GM19455 (cell line): ENCODE measurements around the gene CD24.
"Not testable (repeated sequence)": the region's sequence is repeated elsewhere in the genome, so short reads cannot be mapped to it uniquely, and the experiment has no call there.

Experiments
- ATAC-seq: cut with Tn5 transposase; IDR thresholded peaks from one replicate; pipeline ENCODE4 v1.9.1; 2021; ENCODE audit not compliant: unreplicated experiment

The CD24 gene

DNA sequence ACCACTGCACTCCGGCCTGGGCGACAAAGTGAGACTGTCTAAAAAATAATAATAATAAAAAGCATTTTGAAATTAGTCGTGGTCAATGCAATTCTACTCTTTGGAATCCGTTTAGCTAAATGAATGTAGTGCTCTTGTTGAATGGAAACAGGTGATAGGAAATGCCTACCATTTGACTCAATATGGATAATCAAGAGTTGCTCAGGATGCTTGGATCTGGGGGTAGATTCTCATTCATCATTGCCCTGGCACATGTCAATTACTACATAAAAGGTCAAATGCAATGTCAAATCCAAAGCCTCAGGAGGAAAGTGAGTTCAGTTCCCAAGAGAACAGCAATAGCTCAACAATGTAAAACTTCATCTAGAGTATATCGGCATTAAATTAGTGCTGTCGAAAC, 3.8 kb downstream of the CD24 start:
- ATAC-seq: not testable (repeated sequence)

DNA sequence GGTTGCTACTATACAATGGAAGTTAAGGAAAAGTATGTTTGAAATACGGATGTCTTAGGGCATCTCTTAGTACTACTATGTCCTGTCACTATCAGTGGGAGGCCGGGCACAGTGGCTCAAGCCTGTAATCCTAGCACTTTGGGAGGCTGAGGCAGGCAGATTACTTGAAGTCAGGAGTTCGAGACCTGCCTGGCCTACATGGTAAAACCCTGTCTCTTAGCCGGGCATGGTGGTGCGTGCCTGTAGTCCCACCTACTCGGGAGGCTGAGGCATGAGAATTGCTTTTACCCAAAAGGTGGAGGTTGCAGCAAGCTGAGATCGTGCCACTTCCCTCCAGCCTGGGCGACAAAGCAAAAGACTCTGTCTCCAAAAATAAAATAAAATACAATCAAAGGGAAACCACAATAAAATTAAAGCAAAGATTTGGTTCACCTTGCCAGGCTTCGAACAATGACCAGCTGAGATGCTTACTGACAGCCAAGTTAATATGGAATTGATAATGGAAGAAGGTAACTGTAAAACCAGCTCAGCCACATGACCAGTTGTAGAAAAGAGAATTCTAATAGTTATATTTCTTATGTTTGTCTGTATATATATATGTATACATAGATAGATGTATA, 6.5 kb downstream of the CD24 start:
- no peak for ATAC-seq

DNA sequence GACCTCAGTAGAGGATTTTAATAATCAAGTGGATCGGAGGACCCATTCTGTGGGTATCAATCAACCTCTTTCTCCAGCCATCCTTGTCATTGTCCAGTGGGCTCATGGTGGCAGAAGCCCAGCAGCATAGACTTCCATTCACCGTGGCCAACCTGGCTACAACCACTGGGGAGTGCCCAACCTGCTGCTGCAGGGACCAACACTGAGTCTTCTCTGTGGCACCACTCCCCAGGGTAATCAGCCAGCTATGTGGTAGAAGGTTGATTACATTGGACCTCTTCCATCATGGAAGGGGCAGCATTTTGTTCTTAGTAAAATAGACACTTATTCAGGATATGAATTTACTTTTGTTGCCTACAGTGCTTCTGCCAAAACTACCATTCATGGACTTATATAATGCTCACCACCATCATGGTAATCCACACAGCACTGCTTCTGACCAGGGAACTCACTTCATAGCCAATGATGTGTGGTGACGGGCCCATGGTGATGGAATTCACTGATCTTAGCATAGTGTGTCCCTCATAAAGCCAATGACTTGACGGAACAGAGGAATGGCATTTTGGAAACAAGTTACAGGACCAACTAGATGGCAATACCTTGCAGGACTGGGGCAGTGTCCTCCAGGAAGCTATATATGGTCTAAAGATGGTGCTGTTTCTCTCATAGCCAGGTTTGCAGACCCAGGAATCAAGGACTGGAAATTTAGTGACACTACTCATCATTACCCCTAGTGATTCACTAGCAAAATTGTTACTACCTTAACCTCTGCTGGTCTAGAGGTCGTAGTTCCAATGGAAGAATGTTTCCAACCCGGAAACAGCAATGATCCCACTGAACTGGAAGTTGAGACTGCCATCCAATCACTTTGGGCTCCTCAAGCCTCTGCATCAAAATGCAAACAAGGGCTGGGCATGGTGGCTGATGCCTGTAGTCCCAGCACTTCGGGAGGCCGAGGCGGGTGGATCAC, 7.6 kb downstream of the CD24 start:
- no peak for ATAC-seq

- ATAC-seq: no peak
These were observed 8.3 kb downstream of the CD24 start for GRCh38 chr6:106966229-106966628.

DNA sequence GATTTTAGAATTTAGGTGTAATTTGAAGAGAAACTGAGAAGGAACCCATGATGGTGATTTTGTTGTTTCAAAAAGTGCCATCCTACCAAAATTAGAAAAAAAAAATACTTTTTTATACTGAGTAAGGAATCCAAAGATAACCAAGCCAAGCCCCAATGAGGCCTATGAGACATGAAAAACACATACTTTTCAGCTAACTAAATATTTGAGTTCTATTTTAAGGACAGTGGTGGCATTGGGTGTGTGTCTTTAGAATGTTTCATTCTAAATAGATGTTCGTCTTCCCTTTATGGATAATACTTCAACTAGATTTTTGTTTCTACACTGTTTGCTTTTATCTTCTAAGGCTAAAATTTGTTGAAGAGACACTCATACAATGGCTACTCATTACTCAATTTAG, 9.6 kb downstream of the CD24 start:
- ATAC-seq: no peak

DNA sequence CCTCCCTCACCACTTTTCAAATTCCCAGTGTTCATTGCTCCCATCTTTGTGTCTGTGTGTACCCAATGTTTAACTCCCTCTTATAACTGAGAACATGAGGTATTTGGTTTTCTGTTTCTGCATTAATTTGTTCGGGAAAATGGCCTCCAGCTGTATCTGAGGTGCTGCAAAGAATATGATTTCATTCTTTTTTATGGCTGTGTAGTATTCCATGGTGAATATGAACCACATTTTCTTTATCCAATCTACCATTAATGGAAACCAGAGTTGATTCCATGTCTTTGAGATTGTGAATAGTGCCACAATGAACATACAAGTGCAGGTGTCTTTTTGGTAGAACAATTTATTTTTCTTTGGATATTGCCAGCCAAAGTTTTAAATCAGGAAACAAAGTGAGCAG, 10.4 kb downstream of the CD24 start:
- no peak for ATAC-seq

- ATAC-seq: no peak
These were observed 11.0 kb downstream of the CD24 start for GRCh38 chr6:106963544-106963943.

DNA sequence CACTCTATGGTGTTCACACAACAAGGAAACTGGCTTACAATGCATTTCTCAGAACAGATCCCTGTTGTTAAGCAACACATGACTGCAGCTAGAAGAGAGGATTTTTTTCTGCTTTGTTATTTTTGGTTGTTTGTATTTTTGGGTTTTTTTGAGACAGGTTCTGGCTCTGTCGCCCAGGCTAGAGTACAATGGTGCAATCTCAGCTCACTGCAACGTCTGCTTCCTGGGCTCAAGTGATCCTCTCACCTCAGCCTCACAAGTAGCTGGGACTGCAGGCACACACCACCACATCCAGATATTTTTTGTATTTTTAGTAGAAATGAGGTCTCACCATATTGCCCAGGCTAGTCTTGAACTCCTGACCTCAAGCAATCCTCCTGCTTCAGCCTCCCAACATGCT, 12.7 kb downstream of the CD24 start:
- no peak for ATAC-seq

- ATAC-seq: no peak
These were observed 13.4 kb downstream of the CD24 start for GRCh38 chr6:106961136-106961535.

DNA sequence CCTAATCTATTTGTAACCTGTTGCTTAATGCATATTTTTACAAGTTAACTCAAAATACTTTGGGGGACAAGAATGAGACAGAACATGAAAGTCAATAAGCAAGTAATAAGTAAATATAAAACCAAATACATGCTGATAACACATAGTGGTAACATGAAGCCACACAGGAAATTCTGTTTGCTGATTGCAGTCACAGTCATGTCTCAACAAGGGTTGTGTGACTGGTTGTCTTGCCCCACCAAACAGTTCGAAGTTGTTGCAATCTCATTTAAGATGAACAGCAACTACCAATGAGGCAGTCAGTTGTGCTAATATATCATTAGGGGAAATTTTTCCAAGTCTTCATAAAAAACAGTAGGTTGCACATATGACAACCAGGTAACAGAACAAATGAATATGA, 14.5 kb downstream of the CD24 start:
- no peak for ATAC-seq

GRCh38 chr6:106939848-106940247, 34.7 kb downstream of the CD24 start:
- no peak for ATAC-seq

DNA sequence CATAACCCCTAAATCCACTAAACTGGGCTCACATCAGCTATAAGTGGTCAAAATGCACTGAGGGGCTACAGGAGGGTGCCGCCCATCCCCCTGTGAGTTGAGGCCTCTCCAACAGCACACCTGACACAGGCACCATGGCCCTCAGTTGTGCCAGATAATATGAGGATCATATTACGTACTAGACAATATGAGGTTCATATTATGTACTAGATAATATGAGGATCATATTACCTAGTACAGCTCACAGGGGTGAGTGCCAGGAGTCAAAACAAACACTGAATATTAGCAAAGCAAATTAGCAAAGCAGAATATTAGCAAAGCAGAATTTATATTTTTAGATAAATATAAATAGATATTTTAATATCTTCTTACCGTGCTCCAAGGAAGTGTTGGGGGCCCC, 35.3 kb downstream of the CD24 start:
- ATAC-seq: no peak

- ATAC-seq: no peak
These were observed 46.8 kb downstream of the CD24 start for GRCh38 chr6:106927531-106928398.

- ATAC-seq: no peak
These were observed 48.6 kb downstream of the CD24 start for GRCh38 chr6:106925948-106926347.

- ATAC-seq: no peak
These were observed 49.6 kb downstream of the CD24 start for GRCh38 chr6:106924694-106925523.

GRCh38 chr6:106922626-106923025, 51.9 kb downstream of the CD24 start:
- ATAC-seq: no peak
